ENCODE measurements around the gene B3GNT2.
"Not testable (repeated sequence)": the region's sequence is repeated elsewhere in the genome, so short reads cannot be mapped to it uniquely, and the experiment has no call there.

The B3GNT2 gene

DNA sequence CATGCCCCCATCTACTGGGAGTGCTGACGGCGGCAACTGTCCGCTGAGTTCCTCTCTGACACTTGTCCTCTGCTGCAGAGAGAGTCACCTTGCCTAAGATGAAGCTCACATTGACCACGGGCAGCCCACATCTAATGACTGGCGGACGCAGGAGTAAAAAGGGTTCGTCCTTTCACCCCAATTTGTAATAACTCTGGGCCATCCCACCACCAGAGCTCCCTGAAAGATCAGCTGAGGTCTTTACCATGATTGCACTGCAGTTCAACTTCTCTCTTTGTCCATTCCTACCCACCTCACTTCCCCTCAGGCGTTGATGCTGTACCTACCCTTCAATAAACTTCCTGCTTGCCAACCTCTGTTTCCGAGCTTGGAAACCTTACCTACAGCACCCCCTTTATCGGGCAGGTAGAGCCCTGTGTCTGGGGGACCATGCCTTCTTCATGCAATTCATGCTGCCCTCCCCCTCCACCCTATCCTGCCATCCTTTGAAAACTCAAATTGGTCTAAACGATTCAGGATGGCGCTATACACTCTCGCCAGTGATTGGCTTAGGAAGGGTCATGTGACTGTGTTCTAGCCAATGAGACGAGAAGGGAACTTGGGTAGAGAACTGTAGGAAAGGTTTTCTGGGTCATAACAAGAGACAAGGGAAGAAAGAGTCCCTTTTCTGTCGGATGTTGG lies 10.3 kb upstream of the B3GNT2 start:
- FAIRE-seq = no peak

GRCh38 chr2:62186156-62186905 lies 9.6 kb upstream of the B3GNT2 start:
- FAIRE-seq = no peak

DNA sequence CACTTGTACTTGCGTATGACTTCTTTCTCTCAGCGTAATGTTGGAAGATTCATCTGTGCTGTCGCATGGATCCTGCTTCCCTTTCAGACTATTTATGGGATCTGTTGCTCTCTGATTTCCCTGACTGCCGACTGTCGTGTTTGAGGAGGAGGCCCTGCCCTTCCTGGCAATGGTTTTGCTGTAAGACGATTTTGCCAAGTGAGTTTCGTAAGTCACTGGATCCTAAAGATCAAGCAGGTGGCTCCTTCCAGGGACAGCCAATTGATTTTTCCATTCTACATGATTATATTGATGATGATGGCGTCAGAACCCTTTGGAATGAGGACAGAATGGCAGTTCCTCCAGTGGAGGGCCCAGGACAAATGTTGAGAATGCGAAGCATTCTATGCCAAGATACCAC lies 8.7 kb upstream of the B3GNT2 start:
- no peak for FAIRE-seq

DNA sequence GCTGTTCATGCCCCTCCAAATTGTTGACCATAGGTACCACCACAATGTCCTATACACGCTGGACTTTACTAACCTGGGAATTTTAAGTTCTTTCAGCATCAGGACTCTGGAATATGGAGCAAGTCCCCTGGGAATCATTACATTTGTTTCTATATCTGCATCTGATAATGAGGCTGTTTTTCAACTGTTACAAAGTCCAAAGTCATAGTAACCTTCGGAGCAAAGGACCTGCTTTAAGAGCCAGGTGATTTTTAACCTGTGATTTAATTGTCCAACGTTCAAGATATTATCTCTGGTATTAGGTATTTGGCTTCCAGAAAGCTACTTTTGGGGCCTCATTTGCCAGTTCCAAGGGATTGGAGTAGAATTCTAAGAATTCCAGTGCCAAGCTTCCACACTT lies 7.5 kb upstream of the B3GNT2 start:
- FAIRE-seq = no peak

DNA sequence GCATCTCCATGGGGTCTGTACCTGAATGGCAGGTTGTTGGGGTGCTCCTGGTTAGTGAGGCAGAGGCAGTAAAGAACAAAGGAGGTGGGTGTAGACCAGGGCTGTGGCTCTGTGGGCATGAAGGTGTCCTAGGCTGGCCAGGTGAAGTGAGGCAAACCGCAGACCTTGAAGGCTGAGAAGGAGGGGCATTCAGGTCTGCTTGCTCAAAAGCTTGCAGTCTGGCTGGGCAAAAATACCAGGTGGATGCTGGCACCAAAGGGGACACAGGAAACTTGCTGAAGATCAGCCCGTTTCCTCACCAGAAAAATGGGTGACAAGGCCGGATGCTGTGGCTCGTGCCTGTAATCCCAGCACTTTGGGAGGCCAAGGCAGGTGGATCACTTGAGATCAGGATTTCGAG lies 6.7 kb upstream of the B3GNT2 start:
- FAIRE-seq = no peak

DNA sequence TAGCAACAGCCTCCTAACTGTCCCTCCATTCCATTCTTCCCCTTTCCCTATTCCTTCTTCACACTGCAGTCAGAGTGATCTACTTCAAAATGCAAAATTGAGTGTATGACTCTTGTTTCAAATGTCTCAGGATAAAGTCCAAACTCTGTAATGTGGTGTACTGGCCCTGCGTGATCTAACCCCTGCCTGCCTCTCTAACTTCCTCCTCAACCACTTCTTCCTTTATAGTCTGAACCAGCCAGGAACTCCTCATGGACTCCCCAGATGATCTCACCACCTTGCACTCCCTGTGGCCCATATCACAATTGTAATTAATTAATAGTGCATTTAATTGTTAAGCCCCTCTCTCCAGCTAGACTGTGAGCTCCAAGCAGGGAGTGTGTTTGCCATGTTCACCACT lies 3.1 kb upstream of the B3GNT2 start:
- no peak for FAIRE-seq

DNA sequence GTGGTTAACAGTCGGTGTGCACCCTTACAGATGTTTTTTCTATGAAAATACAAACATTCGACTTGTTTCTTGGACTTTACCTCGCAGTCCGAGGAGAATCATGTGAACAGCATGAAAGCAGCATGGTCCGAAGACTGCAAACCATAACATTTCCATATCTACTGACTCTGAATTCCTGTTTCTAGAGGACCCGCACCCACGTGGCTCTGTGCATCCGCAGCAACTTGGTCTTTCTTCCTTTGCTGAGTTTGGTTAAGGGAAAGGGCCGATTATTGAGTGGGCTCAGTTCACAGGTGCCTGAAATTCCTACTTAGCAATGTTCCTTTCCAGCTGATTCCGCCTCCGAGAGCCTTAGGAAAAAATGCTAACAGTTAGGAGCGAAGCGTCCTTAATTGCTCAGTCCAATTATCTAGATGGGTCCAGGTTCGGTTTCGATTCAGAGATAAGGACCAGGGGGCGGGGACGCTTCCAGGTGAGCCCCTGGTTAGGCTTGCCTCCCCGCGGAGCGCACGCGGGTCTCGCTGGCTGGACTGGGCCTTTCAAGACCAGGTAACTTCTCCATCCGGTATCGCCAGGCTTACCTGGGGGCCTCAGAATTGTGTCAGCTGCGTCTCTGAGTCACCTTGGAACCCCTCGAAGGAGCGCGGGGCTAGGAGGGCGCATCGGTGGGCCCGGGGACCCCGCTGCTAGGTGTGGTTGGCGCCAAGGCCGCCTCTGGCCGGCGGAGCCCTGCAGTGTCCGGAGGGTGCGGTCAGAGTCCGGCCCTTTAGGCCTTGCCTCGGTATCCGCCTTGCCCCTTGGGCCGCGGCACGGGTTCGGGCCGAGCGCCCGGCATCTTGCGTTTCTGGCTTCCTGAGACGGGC lies 1.1 kb upstream of the B3GNT2 start:
- FAIRE-seq = no peak

DNA sequence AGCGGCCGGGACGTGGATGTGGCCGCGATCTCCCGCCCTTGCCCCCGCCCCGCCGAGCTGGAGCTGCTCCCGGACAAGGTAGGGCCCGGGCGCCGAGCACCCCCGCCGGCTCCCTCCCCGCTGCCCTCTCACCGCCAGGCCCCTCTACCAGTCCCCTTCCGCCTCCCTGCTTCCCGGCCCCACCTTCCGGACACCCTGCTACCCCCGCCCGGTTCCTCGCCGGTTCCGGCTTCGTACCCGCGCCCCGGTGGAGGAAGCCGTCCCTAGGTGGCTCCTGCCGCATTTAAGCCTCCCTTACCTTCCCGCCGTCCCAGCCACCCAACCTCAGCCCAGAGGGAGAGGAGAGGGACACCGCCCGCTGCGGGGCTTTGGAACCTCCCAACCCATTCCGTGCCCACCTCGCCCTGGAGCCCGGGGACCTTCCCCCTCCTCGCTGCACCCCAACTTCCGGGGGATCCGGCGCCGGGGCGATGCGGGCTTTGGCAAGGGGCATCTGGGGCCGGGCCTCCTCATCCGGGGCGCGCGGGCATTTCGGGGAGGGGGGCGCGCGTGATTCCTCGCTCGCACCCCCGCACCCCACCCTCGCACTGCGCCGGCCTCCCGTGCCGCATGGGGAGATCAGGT lies 475 bp downstream of the B3GNT2 start:
- no peak for FAIRE-seq

- no peak for FAIRE-seq
These were observed 1.4 kb downstream of the B3GNT2 start for GRCh38 chr2:62197011-62197924.

GRCh38 chr2:62197925-62198633 lies 2.2 kb downstream of the B3GNT2 start:
- FAIRE-seq = no peak

- FAIRE-seq = not testable (repeated sequence)
These were observed 2.9 kb downstream of the B3GNT2 start for GRCh38 chr2:62198854-62199253.

DNA sequence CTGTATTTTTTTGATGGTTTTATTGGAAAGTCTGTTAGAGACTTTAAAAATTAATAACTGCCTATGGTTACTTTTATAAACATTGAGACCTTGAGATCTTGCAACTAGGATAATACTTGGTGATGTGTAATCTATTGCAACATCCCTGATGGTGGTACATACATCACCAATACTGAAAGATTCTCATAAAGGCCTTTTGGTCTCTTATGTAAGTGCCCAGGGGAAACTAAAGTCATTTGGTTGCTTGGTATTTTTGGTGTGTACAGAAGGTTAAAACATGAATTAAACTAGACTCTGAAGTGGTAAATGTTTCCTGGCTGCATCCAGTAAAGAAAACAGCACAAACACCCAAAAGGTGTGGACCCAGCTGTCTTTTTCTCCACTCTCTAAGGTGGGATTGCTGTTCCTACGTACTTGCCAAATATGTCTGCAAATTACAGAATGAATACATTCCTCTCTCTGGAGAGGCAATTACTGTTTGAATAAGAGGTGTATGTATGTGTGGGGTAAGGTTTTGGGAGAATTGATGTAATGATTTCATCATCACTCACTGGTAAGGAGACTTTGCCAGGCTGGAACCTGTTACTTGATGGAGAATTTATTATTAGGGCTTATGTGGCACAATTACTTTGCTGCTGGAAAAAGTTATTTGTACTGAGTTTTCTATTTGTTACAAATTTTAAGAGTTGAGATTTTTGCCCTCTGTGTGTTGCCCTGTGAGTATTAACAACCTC lies 3.6 kb downstream of the B3GNT2 start:
- no peak for FAIRE-seq

DNA sequence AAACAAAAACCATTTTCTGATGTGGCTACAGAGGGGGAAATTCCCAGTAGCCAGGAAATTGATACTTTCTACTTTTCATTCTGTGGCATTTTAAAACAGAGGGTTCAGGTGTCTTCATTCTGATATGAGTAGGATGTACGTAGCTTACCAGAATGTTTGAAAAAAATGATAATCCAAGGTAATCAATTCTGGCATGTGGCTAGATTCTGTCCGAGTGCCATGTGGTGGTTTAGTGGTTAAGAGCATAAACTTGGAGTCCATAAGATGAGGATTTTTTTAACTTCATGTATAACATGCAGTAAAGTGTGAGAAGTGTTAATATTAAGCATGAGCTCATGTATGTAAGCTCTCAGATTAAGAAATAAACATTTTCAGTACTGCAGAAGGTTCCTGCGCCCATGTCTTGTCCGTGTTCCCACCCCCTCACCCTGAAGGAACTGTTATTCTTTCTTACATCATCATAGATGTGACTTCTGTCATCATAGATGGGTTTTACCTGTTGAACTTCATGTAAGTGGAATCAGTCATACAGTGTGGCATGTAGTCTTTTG lies 4.5 kb downstream of the B3GNT2 start:
- no peak for FAIRE-seq

GRCh38 chr2:62200868-62201267 lies 5.0 kb downstream of the B3GNT2 start:
- FAIRE-seq = no peak

- FAIRE-seq = no peak
These were observed 5.4 kb downstream of the B3GNT2 start for GRCh38 chr2:62201307-62201706.

DNA sequence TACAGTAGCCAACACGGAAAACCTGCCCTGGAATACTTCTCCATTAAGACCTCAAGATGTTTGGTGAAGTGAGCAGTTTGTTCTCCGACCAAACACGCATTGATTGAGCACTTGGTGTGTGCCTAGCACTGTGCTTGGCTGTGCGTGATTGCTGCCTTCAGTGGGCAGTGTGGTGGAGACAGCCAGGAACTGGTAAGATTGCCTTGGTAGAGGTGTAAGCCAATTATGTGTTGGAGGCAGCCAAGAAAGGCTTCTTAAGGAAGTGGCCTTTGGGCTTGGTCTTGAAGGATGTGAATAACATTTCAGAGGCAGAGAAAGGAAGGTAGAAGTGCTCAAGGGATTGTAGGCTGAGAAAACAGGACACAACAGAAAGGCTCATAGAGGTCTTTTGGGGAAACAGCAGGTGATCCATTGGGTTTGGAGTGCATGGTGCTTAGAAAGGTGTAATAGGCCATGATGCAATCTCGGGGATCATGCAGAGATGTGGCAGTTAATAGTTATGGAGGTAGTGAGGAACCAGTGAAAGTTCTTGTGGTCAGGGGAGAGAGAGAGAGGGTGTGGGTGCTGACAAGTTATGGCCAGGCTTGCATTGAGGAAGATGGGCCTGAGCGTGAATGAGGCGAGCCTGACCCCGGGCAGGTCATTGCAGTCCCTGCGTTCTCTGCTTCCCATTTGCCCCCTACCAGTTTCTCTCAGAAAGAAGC lies 6.3 kb downstream of the B3GNT2 start:
- no peak for FAIRE-seq

DNA sequence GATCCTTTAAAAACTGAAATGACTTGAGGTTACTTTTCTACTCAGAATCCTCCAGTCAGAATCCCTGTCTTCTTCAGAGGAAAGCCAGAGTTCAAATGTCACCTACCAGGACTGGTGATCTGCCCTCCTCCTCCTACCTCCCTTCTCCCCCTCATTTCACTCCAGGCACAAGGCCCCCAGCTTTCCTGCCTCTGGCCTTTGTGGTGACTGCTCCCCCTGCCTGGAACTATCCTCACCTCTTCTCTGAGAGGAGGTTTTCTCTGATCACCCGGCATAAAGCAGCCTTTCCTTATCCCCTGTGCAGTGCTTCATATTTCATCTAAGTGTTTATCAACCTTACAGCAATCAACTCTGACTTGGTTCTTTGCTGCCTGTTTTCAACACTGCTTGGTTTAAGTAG lies 6.8 kb downstream of the B3GNT2 start:
- no peak for FAIRE-seq

- no peak for FAIRE-seq
These were observed 7.5 kb downstream of the B3GNT2 start for GRCh38 chr2:62203459-62203858.

DNA sequence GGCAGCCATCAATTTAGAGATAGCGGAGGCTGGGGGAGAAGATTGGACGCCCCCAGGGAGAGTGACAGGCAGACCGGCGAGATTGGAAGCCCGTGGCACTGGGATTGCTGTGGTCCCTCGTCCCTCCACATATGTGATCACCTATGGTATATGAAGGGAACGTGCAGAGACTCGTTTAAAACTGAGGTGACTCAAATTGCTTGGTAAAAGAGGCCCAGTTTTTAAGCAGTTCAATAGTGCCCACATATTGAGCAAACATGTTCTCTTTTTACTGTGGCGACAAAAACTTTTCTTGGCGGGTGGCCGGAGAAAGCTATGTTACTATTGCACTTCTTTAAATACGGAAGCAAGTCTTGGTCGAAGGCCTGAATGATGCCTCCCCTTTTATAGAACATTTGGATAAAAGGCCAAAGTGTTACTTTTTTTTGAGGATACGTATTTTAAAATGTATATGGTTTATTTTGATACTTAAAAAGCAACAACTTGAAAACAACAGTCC lies 9.1 kb downstream of the B3GNT2 start:
- FAIRE-seq = no peak

All from endometrium (tissue), 2 donors.